Activated T-cell treated with anti-CD3 and anti-CD28 coated beads, Interleukin-2, amount 50 U/mL, for 4 hours (primary cell): ENCODE results near the gene RABAC1. TPM values are rescaled to one million over a fixed set of nuclear protein-coding genes. Genes with fewer than 3 reads are reported as not detected.
A peak's percentile ranks its signal among the peaks of the same experiment; 100 is the strongest.

Experiments used
- ATAC-seq, 2 donors: fragments of 200-7000 bp; cut with Tn5 transposase; one replicate each; pipeline ENCODE4 v1.10.0; 2021
- DNase-seq: peaks from one replicate; pipeline ENCODE4 v3.0.0-alpha.2; 2020
- H3K27me3 Mint-ChIP-seq: one replicate; pipeline ENCODE4 v1.8.0; 2021; ENCODE audit warnings: low read depth, mixed read lengths
- H3K36me3 Mint-ChIP-seq: one replicate; pipeline ENCODE4 v1.8.0; 2022; ENCODE audit warnings: mixed read lengths; ENCODE audit not compliant: insufficient read depth
- H3K4me1 Mint-ChIP-seq: one replicate; pipeline ENCODE4 v1.8.0; 2021; ENCODE audit warnings: low read depth, mixed read lengths
- H3K4me3 Mint-ChIP-seq: one replicate; pipeline ENCODE4 v1.8.0; 2021; ENCODE audit warnings: mild to moderate bottlenecking, moderate library complexity, mixed read lengths
- H3K9me3 Mint-ChIP-seq: one replicate; pipeline ENCODE4 v1.8.0; 2021; ENCODE audit warnings: mixed read lengths
- total RNA-seq, 3 donors: library from RNA; stranded (reverse); gene quantifications; one replicate each; pipeline ENCODE4 v1.2.1, GENCODE V29; 2021

Gene RABAC1, protein sequence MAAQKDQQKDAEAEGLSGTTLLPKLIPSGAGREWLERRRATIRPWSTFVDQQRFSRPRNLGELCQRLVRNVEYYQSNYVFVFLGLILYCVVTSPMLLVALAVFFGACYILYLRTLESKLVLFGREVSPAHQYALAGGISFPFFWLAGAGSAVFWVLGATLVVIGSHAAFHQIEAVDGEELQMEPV
- total RNA-seq, result 10 to 100 TPM; 63.1 to 82.1 (median 70.4) TPM

GRCh38 chr19:41959056-41960053 lies at the start of gene RABAC1:
Gene RABAC1, minus strand, starts transcription at chr19:41959321. Its CDS starts 29 bp downstream, at chr19:41959292.
- peaks cover 14% of the 10 kb centered on the region for H3K4me1 Mint-ChIP-seq
- DNase-seq, result peak; percentile 84
- H3K4me3 Mint-ChIP-seq, result peak within 1 kb of the TSS; percentile 92
- H3K36me3 Mint-ChIP-seq, result peaks cover 3% of the 10 kb centered on the region
- ATAC-seq, result peak; percentile 94 to 95
- H3K27me3 Mint-ChIP-seq, result no peaks in the 10 kb centered on the region
- no peaks in the 10 kb centered on the region for H3K9me3 Mint-ChIP-seq

GRCh38 chr19:42006569-42006968 lies 47.4 kb upstream of the RABAC1 start:
- no peak overlapping the region for H3K4me3 Mint-ChIP-seq
- DNase-seq (no peak), ATAC-seq (no peak)
- H3K4me1 Mint-ChIP-seq, result no peaks in the 10 kb centered on the region
- H3K36me3 Mint-ChIP-seq, result no peaks in the 10 kb centered on the region
- peaks cover 20% of the 10 kb centered on the region for H3K27me3 Mint-ChIP-seq
- H3K9me3 Mint-ChIP-seq, result no peaks in the 10 kb centered on the region

- no peak for ATAC-seq
- Mint-ChIP-seq H3K4me1 (no peaks in the 10 kb centered on the region), H3K36me3 (no peaks in the 10 kb centered on the region), H3K9me3 (no peaks in the 10 kb centered on the region), H3K4me3 (no peak overlapping the region), H3K27me3 (peaks cover 30% of the 10 kb centered on the region)
- no peak for DNase-seq
Observed at GRCh38 chr19:42005504-42005903, 46.4 kb upstream of the RABAC1 start.

GRCh38 chr19:42003506-42004294 lies 44.6 kb upstream of the RABAC1 start:
- no peaks in the 10 kb centered on the region for H3K9me3 Mint-ChIP-seq
- peaks cover 44% of the 10 kb centered on the region for H3K27me3 Mint-ChIP-seq
- H3K4me1 Mint-ChIP-seq, result peaks cover 4% of the 10 kb centered on the region
- H3K4me3 Mint-ChIP-seq, result no peak overlapping the region
- H3K36me3 Mint-ChIP-seq, result no peaks in the 10 kb centered on the region
- no peak for ATAC-seq
- DNase-seq, result no peak

- Mint-ChIP-seq H3K4me3 (no peak overlapping the region), H3K36me3 (no peaks in the 10 kb centered on the region), H3K4me1 (peaks cover 26% of the 10 kb centered on the region), H3K27me3 (peaks cover 72% of the 10 kb centered on the region), H3K9me3 (no peaks in the 10 kb centered on the region)
- DNase-seq (no peak), ATAC-seq (no peak)
Observed at GRCh38 chr19:41999878-42000208, 40.7 kb upstream of the RABAC1 start.

DNA sequence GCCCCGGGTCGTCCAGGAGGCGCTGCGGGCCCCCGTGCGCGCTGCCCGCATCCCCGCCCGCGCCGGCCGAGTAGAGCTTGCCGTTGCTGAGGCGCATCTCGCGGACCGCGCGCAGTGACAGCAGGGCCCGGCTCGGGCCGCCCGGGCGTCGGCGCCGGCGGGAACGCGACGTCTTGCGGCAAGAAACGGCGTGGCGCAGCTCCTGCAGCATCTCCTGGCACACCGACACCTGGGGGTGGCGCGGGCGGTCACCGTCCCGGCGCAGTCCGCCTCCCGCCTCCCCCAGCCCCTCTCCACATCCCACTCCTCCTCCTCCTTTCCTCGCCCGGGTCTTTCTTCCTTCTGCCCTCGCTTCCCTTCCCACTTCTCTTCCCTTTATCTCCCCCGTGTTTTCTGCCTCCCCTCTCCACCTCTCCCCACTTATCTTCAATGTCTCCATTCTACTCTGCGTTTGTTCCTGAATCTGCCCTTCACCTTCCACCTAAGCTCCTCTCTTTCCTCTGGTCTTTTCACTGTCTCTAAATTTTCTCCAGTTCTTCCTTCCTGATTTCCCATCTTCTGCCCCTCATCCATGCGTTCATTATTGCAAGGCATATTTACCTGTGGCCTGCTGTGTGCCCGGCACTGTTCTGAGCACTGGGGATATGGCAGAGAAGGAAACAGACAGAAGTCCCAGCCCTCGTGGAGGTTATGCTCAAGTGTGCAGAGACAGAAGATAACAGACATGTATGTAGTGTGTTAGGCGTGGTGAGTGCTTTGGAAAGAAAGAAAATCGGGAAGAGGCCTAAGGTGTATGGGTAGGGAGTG lies 40.2 kb upstream of the RABAC1 start:
- H3K4me3 Mint-ChIP-seq, result no peak overlapping the region
- peaks cover 75% of the 10 kb centered on the region for H3K27me3 Mint-ChIP-seq
- no peaks in the 10 kb centered on the region for H3K36me3 Mint-ChIP-seq
- H3K4me1 Mint-ChIP-seq, result peaks cover 29% of the 10 kb centered on the region
- no peaks in the 10 kb centered on the region for H3K9me3 Mint-ChIP-seq
- DNase-seq (no peak), ATAC-seq (peak; percentile 12 to 16)

DNA sequence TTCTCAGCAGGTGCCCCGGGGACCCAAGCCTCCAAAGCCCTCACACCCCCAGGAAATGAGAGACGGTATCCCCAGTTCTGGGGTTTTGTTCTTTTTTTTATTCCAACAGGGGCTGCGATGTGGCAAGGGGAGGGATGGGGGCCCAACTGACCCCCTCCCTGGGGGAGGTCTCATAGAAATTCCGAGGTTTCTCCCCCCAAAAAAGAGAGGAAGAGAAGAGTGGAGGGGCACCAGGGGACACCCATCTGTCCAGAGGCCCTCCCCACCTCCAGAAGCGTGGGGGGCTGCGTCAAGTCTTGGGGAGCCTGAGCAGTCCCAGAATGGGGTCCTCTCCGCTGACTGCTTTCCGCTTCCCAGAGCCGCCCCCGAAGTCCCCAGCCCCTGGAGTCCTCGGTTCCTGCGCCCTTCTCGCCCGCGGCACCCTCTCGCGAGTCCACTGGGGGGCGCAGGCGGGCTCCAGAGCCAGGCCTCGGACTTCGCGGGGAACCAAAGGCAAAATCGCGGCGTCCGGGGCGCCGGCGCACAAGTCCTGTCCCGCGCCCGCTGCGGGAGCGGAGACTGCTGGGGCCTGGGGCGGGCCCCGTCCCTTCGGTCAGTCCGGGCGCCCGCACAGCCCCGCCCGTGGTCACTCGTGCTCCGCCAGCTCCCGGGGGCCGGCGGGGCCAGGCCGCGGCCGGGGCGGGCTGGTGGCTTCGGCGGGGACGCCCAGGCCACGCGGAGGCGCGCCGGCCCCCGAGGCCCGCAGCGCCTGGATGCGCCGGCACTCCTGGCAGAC lies 39.3 kb upstream of the RABAC1 start:
- Mint-ChIP-seq H3K4me3 (no peak overlapping the region), H3K36me3 (no peaks in the 10 kb centered on the region), H3K27me3 (peaks cover 68% of the 10 kb centered on the region), H3K9me3 (no peaks in the 10 kb centered on the region), H3K4me1 (peaks cover 31% of the 10 kb centered on the region)
- DNase-seq (no peak), ATAC-seq (peak; percentile 8 to 11)

DNA sequence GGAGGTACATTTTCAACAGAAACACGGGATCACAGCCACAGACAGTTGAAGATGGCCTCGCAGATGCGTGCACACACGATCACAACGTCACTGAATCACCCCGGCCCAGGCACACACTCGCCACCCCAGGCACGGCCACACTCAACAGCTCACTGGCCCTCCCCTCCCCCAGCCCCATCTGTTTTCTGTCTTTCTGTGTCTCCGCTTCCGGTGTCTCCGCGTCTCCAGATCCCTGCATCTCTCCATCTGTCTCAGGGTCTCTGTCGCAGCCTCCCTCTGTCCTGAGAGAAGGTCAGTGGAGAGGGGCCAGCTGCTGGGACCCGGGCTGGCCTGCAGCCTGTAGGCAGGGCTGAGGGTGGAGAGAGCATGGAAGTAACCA lies 38.7 kb upstream of the RABAC1 start:
- peak overlapping the region; percentile 22 for H3K4me3 Mint-ChIP-seq
- H3K4me1 Mint-ChIP-seq, result peaks cover 32% of the 10 kb centered on the region
- no peak for ATAC-seq
- DNase-seq, result no peak
- peaks cover 68% of the 10 kb centered on the region for H3K27me3 Mint-ChIP-seq
- no peaks in the 10 kb centered on the region for H3K36me3 Mint-ChIP-seq
- H3K9me3 Mint-ChIP-seq, result no peaks in the 10 kb centered on the region

GRCh38 chr19:41997121-41997850 lies 38.2 kb upstream of the RABAC1 start:
- H3K4me1 Mint-ChIP-seq, result peaks cover 36% of the 10 kb centered on the region
- H3K27me3 Mint-ChIP-seq, result peaks cover 70% of the 10 kb centered on the region
- no peaks in the 10 kb centered on the region for H3K9me3 Mint-ChIP-seq
- no peaks in the 10 kb centered on the region for H3K36me3 Mint-ChIP-seq
- ATAC-seq (no peak), DNase-seq (no peak)
- H3K4me3 Mint-ChIP-seq, result peak overlapping the region; percentile 53

GRCh38 chr19:41995959-41996797 lies 37.1 kb upstream of the RABAC1 start:
- Mint-ChIP-seq H3K4me1 (peaks cover 36% of the 10 kb centered on the region), H3K9me3 (no peaks in the 10 kb centered on the region), H3K36me3 (no peaks in the 10 kb centered on the region), H3K4me3 (peak overlapping the region; percentile 53), H3K27me3 (peaks cover 59% of the 10 kb centered on the region)
- ATAC-seq, result no peak
- no peak for DNase-seq

DNA sequence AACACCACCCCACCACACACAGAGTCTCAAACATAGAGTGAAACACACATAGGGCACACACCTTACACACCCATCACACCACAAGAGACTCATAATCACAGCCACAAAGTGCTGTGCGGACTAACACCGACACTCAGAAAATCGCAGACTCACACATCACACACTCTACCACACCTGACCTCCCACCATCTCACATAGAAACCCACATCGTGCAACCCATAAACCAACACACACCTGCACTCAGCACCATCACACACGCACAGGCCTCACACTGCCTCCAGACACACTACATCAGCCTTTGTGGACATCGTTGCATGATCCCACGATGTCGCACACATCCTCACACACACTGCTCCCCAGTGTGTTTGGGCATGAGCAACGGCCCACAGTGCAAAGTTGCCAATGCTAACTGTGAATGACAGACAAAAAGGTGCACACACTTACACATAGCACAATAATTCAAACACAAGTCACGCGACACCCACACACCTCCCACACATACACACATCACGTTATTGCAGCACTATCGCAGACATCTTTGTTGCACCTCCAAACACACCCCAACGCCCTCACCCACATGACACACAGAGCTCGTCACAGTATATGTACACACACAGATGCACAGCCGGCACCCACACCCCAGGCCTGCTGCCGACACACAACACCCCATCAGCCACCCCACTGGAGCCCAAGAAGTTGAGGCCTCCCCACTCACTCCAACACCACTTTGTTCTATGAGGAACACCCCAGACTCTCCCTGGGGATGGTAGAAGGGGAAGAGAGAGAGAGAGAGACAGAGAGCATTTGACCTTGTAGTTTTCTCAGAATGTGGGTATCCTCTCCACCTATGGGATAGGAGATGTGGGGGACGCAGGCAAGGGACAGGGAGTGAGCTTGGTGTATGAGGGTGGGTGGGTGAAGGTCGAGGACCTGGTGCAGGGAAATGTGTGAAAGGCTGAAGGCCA lies 36.2 kb upstream of the RABAC1 start:
- H3K9me3 Mint-ChIP-seq, result no peaks in the 10 kb centered on the region
- peaks cover 36% of the 10 kb centered on the region for H3K4me1 Mint-ChIP-seq
- H3K4me3 Mint-ChIP-seq, result peak overlapping the region; percentile 40
- ATAC-seq (no peak), DNase-seq (no peak)
- no peaks in the 10 kb centered on the region for H3K36me3 Mint-ChIP-seq
- peaks cover 50% of the 10 kb centered on the region for H3K27me3 Mint-ChIP-seq
